ENCODE measurements around the gene GLS. TPM values are rescaled to one million over a fixed set of nuclear protein-coding genes. Genes with fewer than 3 reads are reported as not detected.
"Not testable (repeated sequence)": the region's sequence is repeated elsewhere in the genome, so short reads cannot be mapped to it uniquely, and the experiment has no call there.

GLS gene
- total and polyA plus RNA-seq, 7 donors = 6.9 to 30.6 (median 26.7) TPM

DNA sequence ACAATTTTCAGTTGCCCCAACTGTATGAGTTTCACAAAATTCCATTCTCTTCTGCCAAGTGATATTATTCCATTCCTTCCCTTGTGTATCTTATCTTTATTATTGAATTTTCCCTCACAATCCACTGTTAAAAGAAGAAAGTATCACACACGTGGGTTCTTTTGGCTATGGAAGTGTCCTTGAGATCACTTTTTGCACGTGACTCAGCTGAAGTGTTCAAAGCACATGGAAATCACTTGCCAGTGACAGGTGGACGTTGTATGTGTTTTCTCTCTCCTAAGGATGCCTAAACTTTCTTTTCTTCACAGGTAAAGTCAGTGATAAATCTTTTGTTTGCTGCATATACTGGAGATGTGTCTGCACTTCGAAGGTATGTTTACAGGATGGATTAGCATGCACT is 72.6 kb downstream of the GLS start:
- Histone ChIP-seq H3K9me3 (peaks cover 7% of the 10 kb centered on the region), H3K4me1 (no peaks in the 10 kb centered on the region), H3K27me3 (ENCODE audit: insufficient read depth in 3 of 3, low read length in 2 of 3) (no peaks in the 10 kb centered on the region), H3K27ac (no peak overlapping the region), H3K4me3 (no peak overlapping the region), H3K36me3 (ENCODE audit: insufficient read depth in 1 of 2, low read depth in 1 of 2) (no peaks in the 10 kb centered on the region)
- WGBS, 3 donors = 46 to 67% (median 57%) methylated on average over 4 of the region's 4 CpGs
- ATAC-seq = no peak
- DNase-seq = no peak
- no peak for TF ChIP-seq CTCF (IDR thresholded peaks at IDR 0.05)
- intact Hi-C loops (cut with DNase I) = no loop called here

DNA sequence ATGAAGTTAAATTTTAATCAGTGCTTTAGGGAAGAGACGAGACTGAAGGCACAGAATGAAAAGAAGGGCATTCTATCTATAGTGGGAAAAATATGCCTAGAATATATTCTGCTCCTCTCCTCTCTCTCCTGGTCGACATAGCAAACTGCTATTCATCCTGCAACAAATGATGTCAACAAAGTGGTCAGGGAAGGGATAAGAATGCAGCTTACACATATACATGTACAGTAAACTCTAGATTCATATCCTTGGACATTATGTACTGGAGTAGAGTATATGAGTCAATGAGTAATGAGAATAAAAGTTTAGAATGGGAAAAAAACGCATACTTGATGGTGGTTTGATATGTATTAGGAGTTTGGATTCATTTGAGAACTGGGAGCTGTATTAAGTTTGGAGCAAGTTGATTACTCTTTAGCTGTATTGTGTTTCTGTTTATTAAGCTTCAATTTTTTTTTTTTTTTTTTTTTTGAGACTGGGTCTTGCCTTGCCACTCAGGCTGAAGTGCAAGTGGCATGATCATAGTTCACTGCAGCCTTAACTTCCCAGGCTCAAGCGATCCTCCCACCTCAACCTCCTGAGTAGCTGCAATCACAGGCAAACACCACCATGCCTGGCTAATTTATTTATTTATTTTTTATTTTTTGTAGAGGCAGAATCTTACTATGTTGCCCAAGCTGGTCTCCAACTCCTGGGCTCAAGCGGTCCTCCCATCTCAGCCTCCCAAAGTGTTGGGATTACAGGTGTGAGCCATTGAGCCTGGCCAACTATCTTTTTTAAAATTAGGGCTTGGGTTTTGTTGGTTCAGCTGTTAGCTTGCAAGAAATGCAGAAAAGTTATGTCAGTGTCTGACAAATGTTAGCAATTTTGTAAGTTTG is 79.5 kb downstream of the GLS start:
- Histone ChIP-seq H3K4me1 (peaks cover 4% of the 10 kb centered on the region), H3K27me3 (ENCODE audit: insufficient read depth in 3 of 3, low read length in 2 of 3) (no peaks in the 10 kb centered on the region), H3K27ac (no peak overlapping the region), H3K36me3 (ENCODE audit: insufficient read depth in 1 of 2, low read depth in 1 of 2) (peaks cover 0 to 52% of the 10 kb centered on the region in 2 donors), H3K4me3 (no peak overlapping the region), H3K9me3 (peaks cover 7% of the 10 kb centered on the region)
- intact Hi-C loops (cut with DNase I) = no loop called here
- ATAC-seq = no peak
- 86 to 93% (median 87%) methylated on average over 5 of the region's 5 CpGs for WGBS, 3 donors
- TF ChIP-seq CTCF (IDR thresholded peaks at IDR 0.05) = no peak
- DNase-seq = no peak

- ATAC-seq; H3K27me3 ChIP-seq (ENCODE audit: insufficient read depth in 3 of 3, low read length in 2 of 3); intact Hi-C loops (cut with DNase I); DNase-seq; H3K27ac ChIP-seq; H3K9me3 ChIP-seq; H3K4me3 ChIP-seq; H3K4me1 ChIP-seq: not testable (repeated sequence)
- peaks cover 0 to 61% of the 10 kb centered on the region in 2 donors for H3K36me3 ChIP-seq (ENCODE audit: insufficient read depth in 1 of 2, low read depth in 1 of 2)
- WGBS, 3 donors = 96 to 98% (median 97%) methylated on average over 5 of the region's 5 CpGs
Observed at GRCh38 chr2:190961117-190961516, 80.5 kb downstream of the GLS start.

GRCh38 chr2:190961918-190962487 is 81.4 kb downstream of the GLS start:
- H3K4me3 ChIP-seq = no peak overlapping the region
- ATAC-seq = peak; percentile 52 to 73 (median 66)
- peaks cover 4% of the 10 kb centered on the region for H3K4me1 ChIP-seq
- DNase-seq = no peak
- WGBS, 3 donors = 53 to 60% (median 54%) methylated on average over 2 of the region's 2 CpGs
- intact Hi-C loops (cut with DNase I) = no loop called here
- peak overlapping the region; percentile 10 for H3K27ac ChIP-seq
- H3K9me3 ChIP-seq = no peaks in the 10 kb centered on the region
- no peaks in the 10 kb centered on the region for H3K27me3 ChIP-seq (ENCODE audit: insufficient read depth in 3 of 3, low read length in 2 of 3)
- peaks cover 0 to 68% of the 10 kb centered on the region in 2 donors for H3K36me3 ChIP-seq (ENCODE audit: insufficient read depth in 1 of 2, low read depth in 1 of 2)
- TF ChIP-seq CTCF (IDR thresholded peaks at IDR 0.05) = no peak

DNA sequence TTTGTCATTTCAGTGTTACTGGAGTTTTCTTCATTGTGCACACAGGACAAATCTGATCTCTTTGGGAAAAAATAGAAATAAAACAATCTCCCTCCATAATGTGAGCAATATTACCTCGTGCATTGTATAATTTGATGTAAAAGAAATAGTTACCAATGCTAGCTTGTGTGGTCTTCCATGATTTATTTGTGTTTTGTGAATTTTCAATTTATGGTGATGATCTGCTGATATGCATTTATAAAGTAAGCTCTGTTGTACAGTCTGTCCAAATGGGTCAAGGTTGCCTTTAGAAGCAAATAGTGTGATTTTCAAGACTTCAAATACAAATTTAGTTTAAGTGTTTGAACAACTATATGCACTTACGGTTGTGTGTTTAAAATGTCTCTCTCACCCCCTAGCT is 82.5 kb downstream of the GLS start:
- TF ChIP-seq CTCF (IDR thresholded peaks at IDR 0.05) = no peak
- intact Hi-C loops (cut with DNase I) = no loop called here
- Histone ChIP-seq H3K27me3 (ENCODE audit: insufficient read depth in 3 of 3, low read length in 2 of 3) (no peaks in the 10 kb centered on the region), H3K9me3 (no peaks in the 10 kb centered on the region), H3K4me3 (no peak overlapping the region), H3K27ac (no peak overlapping the region), H3K4me1 (peaks cover 4% of the 10 kb centered on the region), H3K36me3 (ENCODE audit: insufficient read depth in 1 of 2, low read depth in 1 of 2) (peaks cover 0 to 79% of the 10 kb centered on the region in 2 donors)
- DNase-seq (no peak), ATAC-seq (no peak)
- 89 to 93% (median 91%) methylated on average over 2 of the region's 2 CpGs for WGBS, 3 donors

All from psoas muscle (tissue), 8 donors.